Ovary (tissue), 9 donors: ENCODE data around the gene ARID5B. TPM values are rescaled to one million over a fixed set of nuclear protein-coding genes. Genes with fewer than 3 reads are reported as not detected.

Experiments
- DNase-seq, 5 donors: peaks; one replicate each; pipeline ENCODE4 v3.0.0-alpha.2; 2019 to 2020
- H3K27ac ChIP-seq, 2 donors: fragments of 200-600 bp; one replicate each; pipeline versions ENCODE4 v1.5.1 to v1.8.0; 2019 to 2022
- H3K27me3 ChIP-seq: fragments of 200-600 bp; one replicate; pipeline ENCODE4 v1.8.0; 2022
- H3K36me3 ChIP-seq: fragments of 200-600 bp; sonication (generic); one replicate; pipeline ENCODE4 v1.5.1; 2019
- H3K4me1 ChIP-seq: one replicate; pipeline ENCODE4 v1.8.1; 2013; ENCODE audit warnings: mild to moderate bottlenecking, moderate library complexity; ENCODE audit not compliant: insufficient read depth
- H3K4me3 ChIP-seq: fragments of 200-600 bp; sonication (generic); one replicate; pipeline ENCODE4 v1.5.1; 2017
- H3K9me3 ChIP-seq, 2 donors: fragments of 200-600 bp in 1 of 2; sonication (generic) in 1 of 2; one replicate each; pipeline versions ENCODE4 v1.5.1 to v1.8.1; 2013 to 2019; ENCODE audit warnings: mild to moderate bottlenecking in 1 of 2, moderate library complexity in 1 of 2
- EP300 ChIP-seq: sonication (generic); formaldehyde crosslinking; IDR thresholded peaks from one replicate; pipeline ENCODE4 v1.6.1; 2017; ENCODE audit warnings: antibody characterized with exemption
- POLR2A ChIP-seq: fragments of 450-650 bp; IDR thresholded peaks from one replicate; pipeline ENCODE4 v1.6.1; 2017; ENCODE audit warnings: antibody characterized with exemption, mild to moderate bottlenecking, moderate library complexity
- WGBS, 3 donors: extraction: QIAGEN DNeasy Blood & Tissue Kit in 1 of 3; methylation state at CpG; one replicate each; pipeline versions ENCODE4 v1.1.5 to v1.1.7; 2013 to 2017; 5-methylcytosine and 5-hydroxymethylcytosine counted together
- intact Hi-C, 4 donors: fragments of 100-400 bp; cut with DNase I; formaldehyde crosslinking; loops; one replicate each; pipeline versions ENCODE4 v1.11.0 to v1.15.1; 2022 to 2023
- polyA plus RNA-seq, 2 donors: library from polyadenylated mRNA; stranded (reverse); fragments of 200-250 nt in 1 of 2; fragments of 350-450 nt in 1 of 2; fragmentation: Illumina TruSeq in 1 of 2; extraction: RNeasy Lipid Tissue Mini Kit (QIAGEN cat#74804) in 1 of 2; gene quantifications; one replicate each; pipeline ENCODE4 v1.2.3, GENCODE V29; 2013 to 2014
- total RNA-seq, 7 donors: library from RNA; depleted of rRNA in 2 of 7; stranded (reverse); fragments of >200 nt in 2 of 7; fragmentation: NEBNext Ultra II Directional in 3 of 7; extraction: Animal tissue kit (Norgen Biotek cat#: 25700) in 3 of 7; gene quantifications; one replicate each; pipeline versions ENCODE4 v1.1.0 to v1.2.4, GENCODE V29; 2016 to 2023
- TF ChIP-seq, protein P1 (sequence below), 3 donors: fragments of 450-650 bp in 2 of 3; fragments of 200-600 bp in 1 of 3; IDR thresholded peaks; one replicate each; pipeline versions ENCODE4 v1.5.1 to v1.8.0; 2016 to 2022; ENCODE audit warnings: antibody characterized with exemption in 3 of 3, mild to moderate bottlenecking in 1 of 3
- donor health status: DM: no; HTN: no; CAD: no; lungs with moderate emphysema.
- donor health status: DM: no; HTN: no; CAD: no.
- donor health status: Bipolar disorder and iron deficiency.
- donor health status: DM: yes; HTN: yes; CAD: no.
- donor health status: DM: no; HTN: no; CAD: no.
- donor health status: DM: yes; HTN: yes; CAD: no.

ARID5B gene
- total and polyA plus RNA-seq, 9 donors, result 18.3 to 61.8 (median 28.3) TPM

DNA sequence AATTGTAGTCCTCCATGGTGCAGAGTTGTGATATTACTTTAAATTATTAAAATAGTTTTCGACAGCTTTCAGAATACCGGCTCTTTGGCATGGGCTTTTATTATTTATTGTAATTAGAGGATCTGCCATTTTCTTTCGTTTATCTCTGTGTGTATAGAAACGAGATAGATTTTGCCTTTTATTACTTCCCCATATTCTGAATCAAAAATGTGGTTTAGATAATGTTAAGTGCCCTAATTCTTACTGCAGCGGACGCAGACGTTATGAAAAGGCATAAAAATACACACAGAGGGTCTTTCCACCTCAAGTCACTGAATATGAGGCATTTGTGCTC, 1.9 kb upstream of the ARID5B start:
- no peak for DNase-seq
- 29 to 40% (median 38%) methylated on average over 7 of the region's 7 CpGs for WGBS, 3 donors
- peak overlapping the region in 1 of 2 donors; percentile 27 for H3K27ac ChIP-seq
- intact Hi-C loops, result no loop called here
- H3K9me3 ChIP-seq, result no peaks in the 10 kb centered on the region
- peaks cover 9% of the 10 kb centered on the region for H3K4me1 ChIP-seq
- TF ChIP-seq, protein P1, sequence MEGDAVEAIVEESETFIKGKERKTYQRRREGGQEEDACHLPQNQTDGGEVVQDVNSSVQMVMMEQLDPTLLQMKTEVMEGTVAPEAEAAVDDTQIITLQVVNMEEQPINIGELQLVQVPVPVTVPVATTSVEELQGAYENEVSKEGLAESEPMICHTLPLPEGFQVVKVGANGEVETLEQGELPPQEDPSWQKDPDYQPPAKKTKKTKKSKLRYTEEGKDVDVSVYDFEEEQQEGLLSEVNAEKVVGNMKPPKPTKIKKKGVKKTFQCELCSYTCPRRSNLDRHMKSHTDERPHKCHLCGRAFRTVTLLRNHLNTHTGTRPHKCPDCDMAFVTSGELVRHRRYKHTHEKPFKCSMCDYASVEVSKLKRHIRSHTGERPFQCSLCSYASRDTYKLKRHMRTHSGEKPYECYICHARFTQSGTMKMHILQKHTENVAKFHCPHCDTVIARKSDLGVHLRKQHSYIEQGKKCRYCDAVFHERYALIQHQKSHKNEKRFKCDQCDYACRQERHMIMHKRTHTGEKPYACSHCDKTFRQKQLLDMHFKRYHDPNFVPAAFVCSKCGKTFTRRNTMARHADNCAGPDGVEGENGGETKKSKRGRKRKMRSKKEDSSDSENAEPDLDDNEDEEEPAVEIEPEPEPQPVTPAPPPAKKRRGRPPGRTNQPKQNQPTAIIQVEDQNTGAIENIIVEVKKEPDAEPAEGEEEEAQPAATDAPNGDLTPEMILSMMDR (IDR thresholded peaks at IDR 0.05), result no peak
- TF ChIP-seq POLR2A (no peak), EP300 (no peak)
- no peaks in the 10 kb centered on the region for H3K27me3 ChIP-seq
- H3K36me3 ChIP-seq, result no peaks in the 10 kb centered on the region
- H3K4me3 ChIP-seq, result peak overlapping the region; percentile 45

DNA sequence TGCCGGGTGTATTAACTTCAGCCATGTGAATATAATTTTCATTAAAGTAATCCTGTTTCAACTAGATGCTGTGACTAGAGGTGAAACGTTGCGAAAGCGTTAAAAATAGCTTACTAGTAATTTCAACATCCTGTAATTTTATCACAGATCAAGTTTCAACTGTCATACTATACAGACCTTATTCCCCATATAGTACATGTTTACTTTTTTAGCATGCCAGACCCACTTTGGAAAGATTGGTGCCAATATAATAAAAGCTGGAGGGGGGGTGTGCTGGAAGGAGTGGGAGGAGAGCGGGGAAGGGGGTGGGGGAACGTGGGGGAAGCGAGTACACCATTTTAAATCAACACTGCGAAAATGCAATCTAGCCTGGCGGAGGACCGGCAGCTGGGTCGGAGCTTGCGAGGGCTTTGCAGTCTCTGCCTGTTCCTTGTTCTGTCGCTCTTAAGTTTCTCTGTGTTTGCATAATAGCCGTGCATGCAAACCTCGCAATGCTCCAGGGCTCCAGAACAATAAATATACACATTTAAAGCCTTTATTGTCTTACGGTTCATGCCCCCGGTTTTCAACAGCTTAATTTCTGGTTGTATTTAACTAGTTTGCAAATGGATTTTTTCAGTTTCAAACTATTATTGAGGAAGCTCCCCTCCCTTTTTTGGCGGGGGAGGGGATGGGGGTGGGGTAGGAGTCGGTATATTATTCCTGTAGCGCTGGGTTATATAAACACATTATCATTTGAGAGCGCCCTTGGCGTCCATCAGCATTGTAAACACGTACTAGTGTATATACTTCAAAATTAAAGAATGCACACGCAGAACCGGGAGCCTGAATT, 1.3 kb upstream of the ARID5B start:
- peaks cover 9% of the 10 kb centered on the region for H3K4me1 ChIP-seq

DNA sequence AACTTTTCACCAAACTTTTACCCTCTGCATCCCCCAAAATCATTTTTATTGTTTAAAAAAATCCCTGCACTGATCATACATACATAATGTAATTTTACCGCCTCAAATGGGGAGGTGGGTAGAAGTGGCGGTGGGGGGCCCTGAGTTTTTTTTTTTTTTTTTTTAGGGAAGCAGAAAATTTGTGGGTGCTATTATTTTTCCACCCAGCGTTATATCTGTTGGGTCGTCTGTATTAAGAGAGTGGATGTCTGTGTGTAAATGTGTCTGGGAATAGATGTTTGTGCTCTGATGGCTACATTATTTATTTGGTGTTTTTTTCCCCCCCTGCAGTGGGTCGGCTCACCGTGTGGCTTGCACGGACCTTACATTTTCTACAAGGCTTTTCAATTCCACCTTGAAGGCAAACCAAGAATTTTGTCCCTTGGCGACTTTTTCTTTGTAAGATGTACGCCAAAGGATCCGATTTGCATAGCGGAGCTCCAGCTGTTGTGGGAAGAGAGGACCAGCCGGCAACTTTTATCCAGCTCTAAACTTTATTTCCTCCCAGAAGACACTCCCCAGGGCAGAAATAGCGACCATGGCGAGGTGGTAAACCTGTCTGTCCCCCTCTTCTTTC, 438 bp downstream of the ARID5B start:
- WGBS, 3 donors, result 0 to 1% (median 0%) methylated on average over 14 of the region's 14 CpGs
- no peaks in the 10 kb centered on the region for H3K9me3 ChIP-seq
- peak overlapping the region; percentile 45 for H3K4me3 ChIP-seq
- H3K36me3 ChIP-seq, result no peaks in the 10 kb centered on the region
- TF ChIP-seq, protein P1 (IDR thresholded peaks at IDR 0.05), result no peak
- TF ChIP-seq EP300 (no peak), POLR2A (no peak)
- H3K4me1 ChIP-seq, result peaks cover 6% of the 10 kb centered on the region
- intact Hi-C loops, result loop anchor here in 2 of 4 donors (5.0 to 10.0 kb wide), 4 partner anchors 93 to 343 kb away; no protein-coding TSS in a partner anchor
- H3K27ac ChIP-seq, result peak overlapping the region; percentile 59 to 79
- no peaks in the 10 kb centered on the region for H3K27me3 ChIP-seq
- peak in 3 of 5 donors; percentile 19 to 24 (median 21) for DNase-seq

More for the DNA sequence above, 1.3 kb upstream of the ARID5B start:
- TF ChIP-seq, protein P1 (IDR thresholded peaks at IDR 0.05), result no peak
- no peak for TF ChIP-seq POLR2A
- no peak for TF ChIP-seq EP300
- WGBS, 3 donors, result 0 to 1% (median 1%) methylated on average over 25 of the region's 25 CpGs
- H3K9me3 ChIP-seq, result no peaks in the 10 kb centered on the region
- no peaks in the 10 kb centered on the region for H3K36me3 ChIP-seq
- intact Hi-C loops, result loop anchor here in 2 of 4 donors (5.0 to 10.0 kb wide), 4 partner anchors 95 to 345 kb away; no protein-coding TSS in a partner anchor
- DNase-seq, result peak; percentile 28 to 48 (median 35)
- peak overlapping the region; percentile 45 for H3K4me3 ChIP-seq
- H3K27ac ChIP-seq, result peak overlapping the region in 1 of 2 donors; percentile 27
- no peaks in the 10 kb centered on the region for H3K27me3 ChIP-seq

DNA sequence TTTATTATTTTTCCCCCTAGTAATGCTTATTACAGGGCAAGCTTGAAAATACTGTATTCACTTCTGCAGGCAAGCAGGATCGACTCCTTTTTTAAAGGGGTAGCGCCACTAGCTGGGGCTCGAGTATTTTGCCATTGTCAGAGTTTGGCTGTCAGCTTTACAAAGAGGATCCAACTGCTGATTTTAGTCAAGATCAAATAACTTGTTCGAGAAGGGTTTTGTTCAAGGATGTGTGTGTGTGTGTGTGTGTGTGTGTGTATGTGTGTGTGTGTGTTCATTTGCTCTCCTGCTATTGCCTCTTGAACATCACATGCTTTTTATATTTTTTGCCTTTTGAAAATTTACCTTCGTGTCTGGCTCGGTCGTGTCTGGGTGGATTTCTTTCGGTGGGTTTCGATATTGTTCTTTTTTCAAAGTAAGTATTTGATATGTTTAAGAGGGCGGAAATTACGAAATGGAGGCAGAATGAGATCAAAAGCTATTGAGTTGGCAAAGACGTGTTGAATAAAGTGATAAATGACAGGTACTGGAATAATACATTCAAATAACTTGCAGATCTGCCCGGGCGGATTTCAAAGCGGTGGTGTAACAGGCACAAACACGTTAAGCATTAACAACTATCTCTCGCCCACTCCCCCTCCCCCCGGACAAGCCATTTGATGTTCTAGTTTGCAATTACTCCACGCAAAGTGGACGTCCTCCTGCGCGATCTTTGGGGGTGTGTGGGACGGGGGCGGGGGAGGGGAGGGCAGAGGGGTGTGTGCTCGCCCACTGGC, 1.1 kb downstream of the ARID5B start:
- no peaks in the 10 kb centered on the region for H3K27me3 ChIP-seq
- no peaks in the 10 kb centered on the region for H3K36me3 ChIP-seq
- intact Hi-C loops, result loop anchor here in 2 of 4 donors (5.0 to 10.0 kb wide), 4 partner anchors 92 to 342 kb away; no protein-coding TSS in a partner anchor
- 0 to 1% (median 0%) methylated on average over 24 to 25 of the region's 25 CpGs for WGBS, 3 donors
- H3K4me1 ChIP-seq, result no peaks in the 10 kb centered on the region
- TF ChIP-seq EP300 (no peak), POLR2A (no peak)
- TF ChIP-seq, protein P1 (IDR thresholded peaks at IDR 0.05), result no peak
- no peaks in the 10 kb centered on the region for H3K9me3 ChIP-seq
- DNase-seq, result peak in 4 of 5 donors; percentile 23 to 54 (median 34)
- H3K27ac ChIP-seq, result peak overlapping the region; percentile 59 to 79
- peak overlapping the region; percentile 45 for H3K4me3 ChIP-seq
